HG03378 (cell line): Measurements from ENCODE around the gene MYH7.
A peak's percentile ranks its signal among the peaks of the same experiment; 100 is the strongest.
"Not testable (repeated sequence)": the region's sequence is repeated elsewhere in the genome, so short reads cannot be mapped to it uniquely, and the experiment has no call there.

Source experiments
- ATAC-seq: cut with Tn5 transposase; IDR thresholded peaks from one replicate; pipeline ENCODE4 v1.9.1; 2021; ENCODE audit warnings: mild to moderate bottlenecking, moderate library complexity; ENCODE audit not compliant: unreplicated experiment

MYH7 gene

DNA sequence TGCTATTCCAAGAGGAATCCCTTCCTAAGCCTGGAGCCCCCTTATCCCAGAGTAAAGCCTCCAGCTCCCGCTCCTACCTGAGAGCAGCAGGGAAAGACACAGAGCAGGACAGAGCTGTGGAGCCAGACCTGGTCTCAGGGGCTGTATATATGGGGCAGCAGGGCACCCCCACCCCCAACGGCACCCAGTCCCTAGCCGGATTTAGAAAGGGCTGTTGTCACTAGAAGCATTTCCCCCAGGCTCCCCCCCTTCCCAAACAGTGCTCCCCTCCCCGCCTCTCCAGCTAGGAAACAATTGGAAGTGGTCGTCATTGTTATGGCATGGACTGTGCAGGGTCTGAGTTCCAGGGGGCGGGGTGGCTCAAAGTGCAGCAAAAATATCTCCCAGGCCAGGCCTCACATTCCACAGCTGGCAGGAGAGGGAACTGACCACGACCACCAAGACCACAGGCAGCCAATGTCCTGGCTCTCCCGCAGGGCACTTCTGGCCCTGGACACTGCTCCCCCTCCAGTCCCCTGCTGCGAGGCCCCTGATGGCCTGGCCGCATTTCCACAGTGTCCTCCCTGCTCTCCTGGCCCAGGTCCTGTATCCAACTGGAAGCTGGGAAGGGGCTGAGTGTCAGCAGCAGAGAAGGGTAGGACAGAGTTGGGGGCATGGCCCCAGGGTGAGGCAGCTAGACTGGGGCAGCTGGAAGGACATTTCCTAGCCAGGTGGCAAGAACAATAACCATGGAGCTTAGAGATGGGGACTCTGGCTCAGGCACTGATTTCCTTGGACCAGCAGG, at the start of gene MYH7:
MYH7 (minus strand) TSS at position 118 of the 784 bp plus-strand sequence. CDS start 1,928 bp downstream, outside the sequence.
- ATAC-seq = no peak

- ATAC-seq = no peak
These were observed 47.9 kb upstream of the MYH7 start for GRCh38 chr14:23483236-23483854.

DNA sequence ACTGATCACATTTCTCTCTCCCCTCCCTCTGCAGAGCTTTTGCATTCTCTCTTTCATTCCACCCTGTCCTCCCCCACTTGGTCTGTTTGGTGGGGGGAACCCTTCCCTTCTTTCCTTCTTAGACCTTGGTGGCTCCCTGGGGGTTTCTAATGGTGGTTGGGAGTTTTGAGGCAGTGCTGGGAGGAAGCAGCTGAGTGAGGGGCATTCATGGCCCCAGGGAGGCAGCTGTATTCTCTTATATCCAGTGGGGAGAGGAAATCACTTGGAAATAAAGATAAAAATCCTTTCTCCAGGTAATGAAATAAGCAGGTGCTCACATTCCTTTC, 47.3 kb upstream of the MYH7 start:
- no peak for ATAC-seq

DNA sequence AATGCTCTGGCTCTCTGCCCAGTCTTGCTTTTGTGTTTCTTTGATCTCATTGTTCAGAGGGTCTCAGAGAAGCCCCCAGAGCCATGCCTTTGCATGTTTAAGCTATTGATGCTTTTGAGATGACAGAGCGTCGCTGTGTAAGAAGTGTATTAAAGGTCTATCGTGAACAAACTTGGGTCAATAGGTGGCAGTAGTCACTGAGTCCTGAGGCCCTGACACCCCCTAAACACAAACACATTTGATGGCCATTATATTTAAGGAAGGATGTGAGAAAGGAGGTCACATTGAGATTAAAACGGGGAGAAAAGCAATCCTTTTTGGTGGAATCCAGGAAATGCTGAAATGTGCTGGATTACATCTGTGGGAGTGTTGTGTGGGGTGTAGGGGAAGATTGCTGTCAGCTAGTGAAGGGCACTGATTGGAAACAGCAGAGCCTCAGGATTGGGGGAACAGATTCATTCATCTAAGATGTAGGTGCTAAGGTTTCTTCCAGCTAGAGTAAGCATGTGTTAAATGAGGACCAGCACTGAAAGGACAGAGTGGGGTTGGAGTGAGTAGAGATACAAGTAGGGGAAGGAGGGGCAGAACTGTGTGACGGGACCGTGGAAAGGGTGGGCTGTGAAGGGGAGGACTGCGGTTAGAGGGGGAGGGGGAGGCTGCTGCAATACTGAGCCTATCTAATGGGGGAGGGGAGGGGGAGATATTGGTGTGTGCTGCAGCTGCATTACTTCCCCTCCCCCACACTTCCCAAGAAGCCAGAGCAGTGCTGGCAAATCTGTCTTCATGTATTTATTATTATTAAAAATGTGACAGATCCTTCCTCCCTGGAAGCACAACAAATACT, 46.7 kb upstream of the MYH7 start:
- ATAC-seq = no peak

DNA sequence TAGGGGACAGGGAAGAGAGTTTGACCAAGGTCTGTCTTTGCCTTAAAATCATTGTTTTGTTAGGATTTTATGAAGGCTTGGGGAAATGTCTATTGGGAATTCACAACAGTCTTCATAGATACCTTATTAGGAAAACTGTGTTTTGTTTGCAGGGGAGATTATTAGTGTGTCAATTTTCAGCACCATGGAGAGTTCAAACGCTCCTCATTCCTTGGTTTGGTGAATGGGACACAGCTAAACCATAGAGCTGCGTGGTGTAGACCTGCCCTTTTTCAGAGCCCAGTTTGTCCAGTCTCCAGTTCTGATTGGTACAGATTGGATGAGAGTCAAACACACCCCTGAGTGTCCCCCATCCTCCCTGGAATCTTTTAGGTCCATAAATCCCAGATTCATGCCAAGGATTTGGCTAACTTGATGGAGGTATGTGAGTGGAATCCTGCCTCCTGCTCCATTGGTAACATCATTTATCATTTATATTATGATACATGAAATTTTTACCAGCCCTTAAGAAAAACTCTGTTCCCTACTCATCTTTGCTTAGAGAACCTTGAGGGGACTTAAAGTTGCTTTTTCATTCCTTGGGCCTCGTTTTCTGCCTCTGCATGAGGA, 46.0 kb upstream of the MYH7 start:
- ATAC-seq = no peak

DNA sequence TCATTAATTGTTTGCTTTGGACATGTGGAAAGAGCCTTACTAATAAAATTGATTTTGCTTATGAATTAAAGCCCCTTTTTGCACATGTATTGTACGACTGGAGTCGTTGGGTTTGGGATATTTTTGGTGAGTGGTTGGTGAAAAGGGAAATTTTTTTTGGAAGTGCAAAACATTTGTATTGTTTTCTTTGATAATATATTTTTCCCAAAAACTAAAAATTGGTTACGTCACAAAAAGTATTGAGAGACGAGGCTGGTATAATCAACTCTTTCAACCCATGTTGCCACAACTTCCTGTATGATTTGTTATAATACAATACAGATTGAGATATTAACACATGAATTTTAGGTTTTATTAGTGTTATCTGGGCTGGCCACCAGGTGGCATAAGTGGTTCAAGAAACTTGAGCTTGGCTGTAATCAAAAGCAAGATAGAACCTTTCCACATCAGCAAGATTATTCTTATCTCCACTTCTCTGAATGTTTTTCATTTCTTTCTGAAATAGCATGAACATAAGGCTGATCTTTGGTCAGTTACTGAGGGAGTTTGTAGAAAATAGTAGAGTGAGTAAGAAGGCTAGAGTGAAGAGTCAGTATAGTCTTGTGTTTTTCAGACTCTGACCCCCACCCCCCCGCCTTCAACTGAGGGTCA, 42.8 kb upstream of the MYH7 start:
- no peak for ATAC-seq

DNA sequence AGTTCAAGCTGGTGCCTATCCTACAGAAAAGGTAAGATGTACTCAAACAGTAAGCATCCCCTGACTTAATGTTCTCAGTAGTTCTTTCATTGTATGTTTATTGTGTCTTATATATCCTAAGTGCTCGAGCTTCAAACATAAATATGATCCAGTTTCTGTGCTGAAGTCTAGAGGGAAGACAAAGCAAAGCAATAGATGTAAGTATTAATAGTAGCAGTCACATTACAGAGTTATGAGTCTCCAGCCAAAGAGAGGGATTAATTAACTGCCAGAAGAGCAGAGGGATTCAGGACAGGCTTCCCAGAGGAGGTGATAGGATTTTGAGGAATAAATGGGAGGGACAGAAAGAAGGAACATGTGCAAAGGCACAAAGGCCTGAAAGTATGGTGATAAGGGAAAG, 35.5 kb upstream of the MYH7 start:
- ATAC-seq = no peak

DNA sequence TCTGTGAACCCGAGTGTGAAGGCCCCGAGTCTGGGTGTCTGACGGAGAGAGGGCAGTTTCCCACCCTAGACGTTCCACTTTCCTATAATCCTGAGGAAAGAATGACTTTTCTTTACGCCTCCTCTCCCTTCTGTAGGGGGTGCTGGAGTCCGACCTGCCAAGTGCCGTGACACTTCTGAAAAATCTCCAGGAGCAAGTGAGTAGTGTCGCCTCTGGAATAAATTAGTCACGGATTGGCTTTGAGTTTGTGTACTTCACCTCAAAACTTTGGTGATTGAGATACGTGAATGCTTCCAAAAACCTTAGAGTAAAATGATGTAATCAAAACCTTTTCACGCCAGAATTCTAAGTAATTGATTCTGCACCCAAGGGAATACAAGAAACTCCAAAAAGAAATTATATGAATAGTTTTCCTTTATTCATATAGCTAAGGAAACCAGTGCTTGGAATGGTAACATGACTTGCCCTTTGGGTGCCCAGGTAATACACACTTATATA, 34.5 kb upstream of the MYH7 start:
- no peak for ATAC-seq

- peak; percentile 95 for ATAC-seq
These were observed 33.9 kb upstream of the MYH7 start, which contains the start of gene NGDN for GRCh38 chr14:23469127-23469905. Gene NGDN (plus strand): TSS chr14:23469703. CDS start chr14:23469716, 13 bp downstream.

- ATAC-seq = no peak
These were observed 33.3 kb upstream of the MYH7 start for GRCh38 chr14:23468704-23469126.

GRCh38 chr14:23465261-23465660, 29.8 kb upstream of the MYH7 start:
- no peak for ATAC-seq

- ATAC-seq = no peak
These were observed 29.2 kb upstream of the MYH7 start for GRCh38 chr14:23464700-23465099.

GRCh38 chr14:23460960-23461359, 25.5 kb upstream of the MYH7 start:
- ATAC-seq = no peak

- ATAC-seq = no peak
These were observed 22.4 kb upstream of the MYH7 start for GRCh38 chr14:23457587-23458445.

DNA sequence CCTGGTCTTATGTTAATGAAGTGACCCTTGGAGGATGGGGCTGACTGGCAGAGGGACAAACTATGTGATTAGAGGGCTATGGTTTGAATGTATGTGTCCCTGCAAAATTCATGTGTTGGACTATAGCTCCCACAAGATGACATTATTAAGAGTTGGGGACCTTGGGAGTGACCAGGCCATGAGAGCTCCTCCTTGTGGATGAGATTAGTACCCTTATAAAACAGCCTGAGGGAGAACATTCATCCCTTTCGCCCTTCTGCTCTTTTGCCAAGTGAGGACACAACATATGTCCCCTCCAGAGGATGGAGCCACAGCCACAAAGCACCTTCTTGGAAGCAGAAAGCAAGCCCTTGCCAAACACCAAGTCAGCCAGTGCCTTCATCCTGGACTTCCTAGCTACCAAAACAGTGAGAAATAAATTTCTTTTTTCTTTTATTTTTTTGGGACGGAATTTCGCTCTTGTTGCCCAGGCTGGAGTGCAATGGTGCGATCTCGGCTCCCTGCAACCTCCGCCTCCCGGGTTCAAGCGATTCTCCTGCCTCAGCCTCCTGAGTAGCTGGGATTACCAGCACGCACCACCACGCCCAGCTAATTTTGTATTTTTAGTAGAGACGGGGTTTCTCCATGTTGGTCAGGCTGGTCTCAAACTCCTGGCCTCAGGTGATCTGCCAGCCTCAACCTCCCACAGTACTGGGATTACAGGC, 21.6 kb upstream of the MYH7 start:
- ATAC-seq = not testable (repeated sequence)

DNA sequence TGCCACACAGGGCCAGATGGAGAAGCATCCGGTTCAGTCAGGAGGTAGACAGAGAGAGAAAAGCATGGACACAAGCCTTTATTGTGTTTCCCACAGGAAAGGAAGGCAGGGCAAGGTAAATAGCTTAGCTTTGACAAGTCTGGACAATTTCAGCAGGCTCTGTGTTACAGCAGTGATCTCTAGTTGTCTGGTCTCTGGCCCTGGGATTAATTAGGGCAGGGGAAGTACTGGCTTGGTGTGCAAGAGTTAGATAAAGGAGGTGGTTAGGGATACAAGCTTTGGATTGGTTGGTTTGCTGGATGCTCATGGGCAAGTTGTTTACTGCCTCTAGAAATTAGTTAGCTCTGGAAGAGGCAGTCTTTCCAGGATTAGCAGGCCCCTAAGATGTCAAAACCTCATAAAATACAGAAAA, 19.0 kb upstream of the MYH7 start:
- ATAC-seq = no peak

GRCh38 chr14:23452237-23452636, 16.8 kb upstream of the MYH7 start:
- ATAC-seq = no peak

DNA sequence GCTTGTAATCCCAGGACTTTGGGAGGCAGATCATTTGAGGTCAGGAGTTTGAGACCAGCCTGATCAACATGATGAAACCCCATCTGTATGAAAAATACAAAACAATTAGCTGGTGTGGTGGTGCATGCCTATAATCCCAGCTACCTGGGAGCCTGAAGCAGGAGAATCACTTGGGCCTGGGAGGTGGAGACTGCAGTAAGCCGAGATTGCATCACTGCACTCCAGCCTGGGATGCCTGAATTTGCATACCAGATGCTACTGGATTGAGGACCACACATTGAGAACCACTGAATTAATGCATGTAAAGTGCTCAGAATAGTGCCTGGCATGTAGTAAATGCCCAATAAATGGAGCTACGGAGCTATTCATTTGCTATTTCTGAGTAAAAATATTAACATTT, 14.9 kb upstream of the MYH7 start:
- no peak for ATAC-seq
